HG03469 (cell line): ENCODE results near the gene ACTL6B.

ENCODE experiments used
- ATAC-seq: cut with Tn5 transposase; IDR thresholded peaks from one replicate; pipeline ENCODE4 v1.9.1; 2021; ENCODE audit warnings: mild to moderate bottlenecking, moderate library complexity, moderate number of reproducible peaks; ENCODE audit not compliant: unreplicated experiment

ACTL6B gene

GRCh38 chr7:100627238-100627549 lies 29.1 kb downstream of the ACTL6B start:
- no peak for ATAC-seq

- ATAC-seq: peak; percentile 52
Observed at GRCh38 chr7:100626530-100627237, 29.6 kb downstream of the ACTL6B start.

- no peak for ATAC-seq
Observed at GRCh38 chr7:100626055-100626454, 30.2 kb downstream of the ACTL6B start.

GRCh38 chr7:100623951-100624824 lies 32.1 kb downstream of the ACTL6B start:
- ATAC-seq: no peak

GRCh38 chr7:100621554-100621953 lies 34.7 kb downstream of the ACTL6B start:
- no peak for ATAC-seq

- no peak for ATAC-seq
Observed at GRCh38 chr7:100620804-100621203, 35.4 kb downstream of the ACTL6B start.

- no peak for ATAC-seq
Observed at GRCh38 chr7:100620239-100620638, 36.0 kb downstream of the ACTL6B start.

- ATAC-seq: no peak
Observed at GRCh38 chr7:100614308-100614861, 41.9 kb downstream of the ACTL6B start.

GRCh38 chr7:100613412-100614175 lies 42.7 kb downstream of the ACTL6B start:
- no peak for ATAC-seq

- ATAC-seq: no peak
Observed at GRCh38 chr7:100612730-100613390, 43.4 kb downstream of the ACTL6B start.

- ATAC-seq: peak; percentile 69
Observed at GRCh38 chr7:100611983-100612729, 44.1 kb downstream of the ACTL6B start, which contains the start of gene MOSPD3. MOSPD3 (plus strand) TSS chr7:100612540; CDS start chr7:100612792, 252 bp downstream.

- ATAC-seq: no peak
Observed at GRCh38 chr7:100609958-100610357, 46.3 kb downstream of the ACTL6B start.

GRCh38 chr7:100607111-100607510 lies 49.1 kb downstream of the ACTL6B start:
- ATAC-seq: no peak

- no peak for ATAC-seq
Observed at GRCh38 chr7:100606313-100606712, 49.9 kb downstream of the ACTL6B start.

GRCh38 chr7:100604976-100605911 lies 51.0 kb downstream of the ACTL6B start:
- ATAC-seq: no peak

GRCh38 chr7:100604028-100604975 lies 51.9 kb downstream of the ACTL6B start:
- ATAC-seq: no peak

GRCh38 chr7:100603726-100604027 lies 52.6 kb downstream of the ACTL6B start:
- no peak for ATAC-seq
